ENCODE data around the gene CXCL10.
"Not testable (repeated sequence)": the region's sequence is repeated elsewhere in the genome, so short reads cannot be mapped to it uniquely, and the experiment has no call there.

CXCL10 gene

DNA sequence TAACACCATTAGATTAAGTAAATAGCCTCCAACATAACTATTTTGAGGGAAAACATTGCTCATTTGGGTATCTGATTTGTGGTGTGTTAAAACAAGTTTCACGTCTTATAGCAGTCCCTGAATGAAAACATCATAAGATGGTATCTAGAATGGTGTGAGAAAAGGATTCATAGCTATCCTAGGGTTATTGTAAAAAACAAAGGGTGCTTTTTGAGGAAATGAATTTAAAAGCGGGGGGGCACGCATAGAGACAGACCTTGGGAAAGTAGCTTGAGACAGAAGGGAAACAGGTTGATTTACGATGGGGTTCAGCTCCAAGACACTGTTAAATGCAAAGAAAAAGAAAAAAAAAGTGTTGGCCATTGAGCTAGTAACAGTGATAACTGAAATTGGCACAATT, 768 bp upstream of the CXCL10 start:
- DNase-seq: no peak

DNA sequence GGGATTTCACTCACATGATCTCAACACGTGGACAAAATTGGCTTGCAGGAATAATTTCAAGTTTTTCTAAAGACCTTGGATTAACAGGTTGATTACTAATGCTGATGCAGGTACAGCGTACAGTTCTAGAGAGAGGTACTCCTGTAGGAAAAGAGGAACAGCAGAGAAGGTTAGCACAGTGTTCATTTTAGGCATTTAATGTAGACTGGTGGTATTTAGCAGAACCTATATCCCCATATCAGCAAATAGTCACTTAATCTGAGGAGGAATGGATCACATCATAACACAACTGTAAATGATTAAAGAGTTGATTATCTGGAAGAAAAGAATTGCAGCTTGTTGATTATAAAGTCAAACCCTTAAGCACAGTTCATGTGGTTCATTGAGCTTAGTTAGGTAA, 620 bp downstream of the CXCL10 start:
- DNase-seq: no peak

- no peak for DNase-seq
Measured at GRCh38 chr4:76022031-76022430, 1.3 kb downstream of the CXCL10 start.

GRCh38 chr4:76017056-76017686, 6.1 kb downstream of the CXCL10 start:
- DNase-seq: no peak

DNA sequence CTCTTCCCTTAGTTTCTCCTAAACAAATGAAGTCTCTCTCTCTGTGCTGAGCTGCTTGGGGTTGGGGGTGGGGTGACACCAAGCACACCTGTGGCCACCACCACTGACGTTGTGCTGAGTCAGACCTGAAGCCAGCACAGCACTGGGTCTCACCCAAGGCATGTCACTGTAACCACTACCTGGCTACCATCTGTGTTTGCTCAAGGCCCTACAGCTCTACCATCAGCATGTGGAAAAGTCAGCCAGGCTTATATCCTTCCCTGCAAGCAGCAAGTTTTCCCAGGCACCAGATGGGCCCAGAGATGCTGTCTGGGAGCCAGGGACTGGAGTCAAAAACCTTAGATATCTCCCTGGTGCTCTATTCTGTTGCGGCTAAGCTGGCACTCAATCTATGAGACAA, 6.9 kb downstream of the CXCL10 start:
- no peak for DNase-seq

GRCh38 chr4:76013540-76013939, 9.8 kb downstream of the CXCL10 start:
- no peak for DNase-seq

GRCh38 chr4:76012388-76012801, 10.9 kb downstream of the CXCL10 start:
- no peak for DNase-seq

- DNase-seq: no peak
Measured at GRCh38 chr4:76011700-76012387, 11.5 kb downstream of the CXCL10 start.

- DNase-seq: no peak
Measured at GRCh38 chr4:76011018-76011670, 12.2 kb downstream of the CXCL10 start.

- no peak for DNase-seq
Measured at GRCh38 chr4:76010576-76010975, 12.7 kb downstream of the CXCL10 start.

- DNase-seq: no peak
Measured at GRCh38 chr4:76009311-76009710, 14.0 kb downstream of the CXCL10 start.

- DNase-seq: no peak
Measured at GRCh38 chr4:76007089-76007862, 16.0 kb downstream of the CXCL10 start, which contains the start of gene CXCL9. TSS of gene CXCL9 (minus strand) at chr4:76007509. CDS start at chr4:76007449, 60 bp downstream.

DNA sequence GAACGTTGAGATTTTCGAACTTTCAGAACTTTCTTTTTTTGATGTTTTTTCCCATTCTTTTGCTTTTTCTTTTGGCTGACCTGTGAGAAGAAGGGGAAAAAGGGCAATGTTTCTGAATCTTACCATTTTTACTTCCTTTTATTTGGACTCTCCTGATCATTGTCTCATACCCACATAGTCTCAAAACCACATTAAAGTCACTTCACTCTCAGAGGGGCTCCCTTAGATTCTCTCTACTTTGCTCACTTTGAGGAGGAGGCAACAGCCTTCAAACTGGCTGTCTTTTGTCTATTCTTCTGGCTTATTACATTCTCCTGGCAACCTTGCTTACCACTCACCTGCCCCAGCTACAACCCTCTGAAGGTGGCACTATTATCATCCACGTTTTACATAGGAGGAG, 19.7 kb downstream of the CXCL10 start:
- no peak for DNase-seq

- no peak for DNase-seq
Measured at GRCh38 chr4:76003035-76003434, 20.3 kb downstream of the CXCL10 start.

- DNase-seq: no peak
Measured at GRCh38 chr4:76002176-76002575, 21.1 kb downstream of the CXCL10 start.

GRCh38 chr4:76001700-76002099, 21.6 kb downstream of the CXCL10 start:
- no peak for DNase-seq

GRCh38 chr4:76000279-76000678, 23.0 kb downstream of the CXCL10 start:
- no peak for DNase-seq

GRCh38 chr4:75998525-75999147, 24.7 kb downstream of the CXCL10 start:
- DNase-seq: not testable (repeated sequence)

GRCh38 chr4:75997946-75998345, 25.4 kb downstream of the CXCL10 start:
- no peak for DNase-seq

DNA sequence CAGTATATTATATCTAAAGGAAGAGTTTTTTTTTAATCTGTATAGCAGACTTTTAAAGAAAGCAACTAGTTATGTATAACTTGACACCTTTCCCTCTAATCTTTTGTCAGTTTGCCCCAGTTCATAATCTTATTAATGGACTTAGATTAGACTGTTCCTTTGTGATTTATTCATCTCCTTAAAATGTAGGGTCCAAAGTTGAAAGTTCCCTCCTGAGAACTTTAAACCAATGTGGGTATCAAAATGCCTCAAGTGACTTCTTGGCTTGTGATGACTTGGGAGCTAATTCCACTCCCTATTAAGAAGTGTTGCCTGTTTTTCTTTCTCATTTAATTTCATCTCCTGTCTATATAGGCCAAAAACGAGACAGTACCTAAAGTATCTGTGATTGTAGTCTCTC, 26.2 kb downstream of the CXCL10 start:
- DNase-seq: no peak

- DNase-seq: peak; percentile 25
Measured at GRCh38 chr4:75995727-75996126, 27.6 kb downstream of the CXCL10 start.

GRCh38 chr4:75992462-75992861, 30.8 kb downstream of the CXCL10 start:
- no peak for DNase-seq
